Upper lobe of left lung (tissue), 6 donors: ENCODE data around the gene LHFPL3. TPM values are rescaled to one million over a fixed set of nuclear protein-coding genes. Genes with fewer than 3 reads are reported as not detected.

Source experiments
- ATAC-seq, 2 donors: fragments of 200-7000 bp; cut with Tn5 transposase; one replicate each; pipeline ENCODE4 v1.9.1; 2022; ENCODE audit warnings: mild to moderate bottlenecking in 2 of 2, moderate library complexity in 2 of 2; ENCODE audit not compliant: low FRiP score in 2 of 2
- DNase-seq, 2 donors: peaks; one replicate each; pipeline ENCODE4 v3.0.0-alpha.2; 2019 to 2020
- H3K27ac ChIP-seq, 4 donors: fragments of 200-600 bp; sonication (generic); one replicate each; pipeline ENCODE4 v1.5.1; 2016 to 2019
- H3K27me3 ChIP-seq, 4 donors: fragments of 200-600 bp; sonication (generic); one replicate each; pipeline ENCODE4 v1.5.1; 2017 to 2019
- H3K36me3 ChIP-seq, 4 donors: fragments of 200-600 bp; sonication (generic); one replicate each; pipeline ENCODE4 v1.5.1; 2016 to 2019
- H3K4me1 ChIP-seq, 4 donors: fragments of 200-600 bp; sonication (generic); one replicate each; pipeline ENCODE4 v1.5.1; 2018 to 2019
- H3K4me3 ChIP-seq, 4 donors: fragments of 200-600 bp; sonication (generic); one replicate each; pipeline ENCODE4 v1.5.1; 2017 to 2019; ENCODE audit warnings: mild to moderate bottlenecking in 2 of 4, moderate library complexity in 1 of 4
- H3K9me3 ChIP-seq, 4 donors: fragments of 200-600 bp; sonication (generic); one replicate each; pipeline ENCODE4 v1.5.1; 2018 to 2019
- CTCF ChIP-seq, 6 experiments: fragments of 450-650 bp in 4 of 6; fragments of 200-600 bp in 2 of 6; sonication (generic) in 2 of 6; IDR thresholded peaks; one replicate each; pipeline ENCODE4 v1.5.1; 2016 to 2019; ENCODE audit warnings: antibody characterized with exemption in 6 of 6
- EP300 ChIP-seq, 4 donors: sonication (generic); formaldehyde crosslinking; IDR thresholded peaks; one replicate each; pipeline ENCODE4 v1.5.1; 2017; ENCODE audit warnings: antibody characterized with exemption in 4 of 4, control low read depth in 2 of 4
- POLR2A ChIP-seq, 4 donors: fragments of 450-650 bp; IDR thresholded peaks; one replicate each; pipeline ENCODE4 v1.5.1; 2016 to 2017; ENCODE audit warnings: antibody characterized with exemption in 4 of 4, mild to moderate bottlenecking in 2 of 4
- POLR2AphosphoS5 ChIP-seq, 2 donors: sonication (generic); formaldehyde crosslinking; IDR thresholded peaks; one replicate each; pipeline ENCODE4 v1.5.1; 2017; ENCODE audit warnings: antibody characterized with exemption in 2 of 2
- WGBS, 2 donors: methylation state at CpG; one replicate each; pipeline ENCODE4 v1.1.5; 2017 to 2018; 5-methylcytosine and 5-hydroxymethylcytosine counted together
- total RNA-seq, 6 donors: library from RNA; depleted of rRNA in 4 of 6; stranded (reverse); fragments of >200 nt in 4 of 6; gene quantifications; one replicate each; pipeline versions ENCODE4 v1.1.0 to v1.2.1, GENCODE V29; 2016 to 2021
- donor health status: DM: no; HTN: no; CAD: no; lungs with moderate emphysema.
- donor health status: DM: no; HTN: yes; CAD: no; lungs with severe emphysema.

LHFPL3 gene
- total RNA-seq, 6 donors from 2014 or later: not detected

DNA sequence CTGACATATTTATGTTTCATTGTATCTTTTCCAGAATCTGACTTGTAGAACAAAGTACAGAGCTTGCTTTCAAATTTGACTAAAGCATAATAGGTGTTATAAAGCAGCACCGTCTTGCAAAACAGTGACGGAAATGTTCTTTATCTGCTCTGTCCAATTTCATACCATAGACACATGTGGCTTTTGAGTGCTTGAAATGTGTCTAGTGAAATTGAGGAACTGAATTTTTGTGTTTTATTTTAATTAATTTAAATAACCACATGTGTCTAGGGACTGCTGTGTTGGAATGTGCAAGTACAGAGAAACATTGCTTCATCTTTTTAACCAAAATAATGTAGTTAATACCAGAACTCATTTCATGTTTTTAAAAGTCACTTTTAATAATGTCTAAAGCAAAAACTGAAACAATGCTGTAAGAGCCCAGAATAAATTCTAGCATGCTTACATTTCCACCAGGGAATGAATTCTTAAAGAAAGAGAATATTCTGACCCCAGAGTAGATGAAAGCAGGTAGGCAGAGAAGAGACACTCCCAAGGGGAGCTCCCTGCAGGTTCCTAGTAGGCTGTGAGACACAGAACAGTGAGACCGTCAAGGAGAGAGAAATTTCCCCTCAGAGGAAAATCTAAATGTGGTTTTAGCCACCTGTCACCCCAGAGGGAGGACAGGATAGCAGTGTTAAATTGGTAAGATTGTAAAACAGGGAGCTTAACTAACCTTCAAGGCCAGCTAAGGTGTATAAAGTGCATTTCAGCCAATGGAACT is 510.3 kb downstream of the LHFPL3 start:
- DNase-seq: no peak
- Histone ChIP-seq H3K27me3 (no peaks in the 10 kb centered on the region), H3K4me3 (no peak overlapping the region), H3K4me1 (no peaks in the 10 kb centered on the region), H3K36me3 (no peaks in the 10 kb centered on the region), H3K27ac (no peak overlapping the region), H3K9me3 (no peaks in the 10 kb centered on the region)
- ATAC-seq: no peak
- no peak for TF ChIP-seq EP300 (IDR thresholded peaks at IDR 0.05)
- no peak for TF ChIP-seq POLR2AphosphoS5 (IDR thresholded peaks at IDR 0.05)
- no peak for TF ChIP-seq POLR2A (IDR thresholded peaks at IDR 0.05)
- no peak for TF ChIP-seq CTCF (IDR thresholded peaks at IDR 0.05)
- WGBS, 2 donors: 53 to 64% methylated on average over 3 of the region's 3 CpGs

DNA sequence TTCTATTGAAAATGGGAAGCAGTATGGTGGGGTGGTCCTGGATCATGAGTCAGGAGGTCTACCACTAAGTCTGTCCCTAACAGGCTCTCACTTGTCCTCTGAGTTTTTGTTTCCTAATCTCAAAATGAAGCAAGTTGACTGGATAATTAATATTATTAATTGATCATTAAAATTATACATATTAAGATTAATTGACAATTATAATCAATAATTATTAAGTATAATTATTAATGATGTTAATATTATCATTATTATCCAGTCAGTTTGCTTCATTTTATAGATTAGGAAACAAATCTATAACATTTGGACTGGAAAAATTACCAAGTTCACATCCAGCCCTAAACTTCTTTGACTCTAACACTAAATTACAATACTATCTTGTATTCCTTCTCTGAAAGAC is 511.4 kb downstream of the LHFPL3 start:
- Histone ChIP-seq H3K27me3 (no peaks in the 10 kb centered on the region), H3K4me1 (no peaks in the 10 kb centered on the region), H3K27ac (no peak overlapping the region), H3K9me3 (no peaks in the 10 kb centered on the region), H3K36me3 (no peaks in the 10 kb centered on the region), H3K4me3 (no peak overlapping the region)
- TF ChIP-seq EP300 (IDR thresholded peaks at IDR 0.05): no peak
- TF ChIP-seq POLR2AphosphoS5 (IDR thresholded peaks at IDR 0.05): no peak
- no peak for TF ChIP-seq POLR2A (IDR thresholded peaks at IDR 0.05)
- TF ChIP-seq CTCF (IDR thresholded peaks at IDR 0.05): no peak
- ATAC-seq (no peak), DNase-seq (no peak)

DNA sequence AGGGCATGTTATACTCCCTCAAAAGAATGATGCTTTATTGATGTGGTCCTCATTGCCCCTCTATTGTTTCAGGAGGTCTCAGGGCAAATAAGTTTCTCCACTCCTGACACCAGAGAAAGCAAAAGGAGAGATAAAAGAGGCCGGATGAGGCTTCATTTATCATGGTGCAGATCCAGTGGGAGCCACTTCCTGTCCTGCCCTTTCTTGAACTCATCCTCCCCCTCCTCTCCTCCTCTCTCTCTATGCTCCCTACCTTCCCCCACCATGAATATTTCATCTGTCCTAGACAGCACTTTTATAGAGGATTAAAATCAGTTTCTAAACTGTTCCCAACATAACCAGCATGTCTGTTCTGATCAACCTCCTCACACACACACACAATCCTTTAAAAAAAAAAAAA is 513.4 kb downstream of the LHFPL3 start:
- Histone ChIP-seq H3K9me3 (no peaks in the 10 kb centered on the region), H3K4me3 (no peak overlapping the region), H3K36me3 (no peaks in the 10 kb centered on the region), H3K27me3 (no peaks in the 10 kb centered on the region), H3K27ac (no peak overlapping the region), H3K4me1 (no peaks in the 10 kb centered on the region)
- ATAC-seq (no peak), DNase-seq (no peak)
- WGBS, 2 donors: 53 to 60% methylated on average over 1 of the region's 1 CpG
- no peak for TF ChIP-seq POLR2AphosphoS5 (IDR thresholded peaks at IDR 0.05)

DNA sequence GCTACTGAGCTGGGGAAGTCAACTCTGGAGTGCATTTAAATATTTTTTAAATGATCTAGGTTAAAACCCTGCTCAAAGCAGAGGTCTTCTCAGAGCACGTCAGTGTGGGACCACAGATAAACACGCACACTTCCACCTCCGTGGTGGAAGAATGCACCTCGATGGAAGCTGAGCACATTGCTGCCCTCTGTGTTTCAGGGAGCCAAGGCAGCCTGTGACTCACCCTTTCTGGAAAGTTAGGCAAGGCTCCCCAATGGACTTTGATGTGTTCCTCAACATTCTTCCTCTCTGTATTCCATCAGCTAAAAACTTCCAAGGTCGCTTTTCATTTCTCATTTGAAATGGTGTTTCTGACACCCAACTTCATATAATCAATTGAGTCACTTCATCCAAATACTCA is 514.8 kb downstream of the LHFPL3 start:
- Histone ChIP-seq H3K27me3 (no peaks in the 10 kb centered on the region), H3K27ac (no peak overlapping the region), H3K4me3 (no peak overlapping the region), H3K4me1 (no peaks in the 10 kb centered on the region), H3K9me3 (no peaks in the 10 kb centered on the region), H3K36me3 (no peaks in the 10 kb centered on the region)
- TF ChIP-seq EP300 (IDR thresholded peaks at IDR 0.05): no peak
- TF ChIP-seq POLR2A (IDR thresholded peaks at IDR 0.05): no peak
- no peak for TF ChIP-seq POLR2AphosphoS5 (IDR thresholded peaks at IDR 0.05)
- TF ChIP-seq CTCF (IDR thresholded peaks at IDR 0.05): no peak
- ATAC-seq (no peak), DNase-seq (no peak)
- 62 to 67% methylated on average over 5 of the region's 5 CpGs for WGBS, 2 donors

DNA sequence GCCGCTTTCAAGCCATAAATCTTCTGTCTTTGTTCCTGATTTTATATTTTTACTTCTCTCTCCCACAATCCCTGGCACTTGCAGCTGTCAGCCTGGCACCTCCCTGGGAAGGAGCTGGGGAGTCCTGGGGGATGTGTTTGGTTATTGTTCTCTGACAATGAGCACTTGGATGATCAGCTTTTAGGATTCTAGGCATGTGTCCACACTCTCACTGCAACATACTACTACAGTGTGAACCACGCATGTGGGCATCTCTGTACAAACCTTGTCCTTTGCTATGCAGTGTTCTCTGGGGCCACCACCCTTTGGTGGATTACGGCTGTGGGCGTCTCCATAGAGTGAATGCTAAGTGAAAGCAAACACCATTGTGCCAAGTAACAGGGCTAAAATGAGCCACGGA is 517.2 kb downstream of the LHFPL3 start:
- no peaks in the 10 kb centered on the region for H3K27me3 ChIP-seq
- H3K4me3 ChIP-seq: no peak overlapping the region
- WGBS, 2 donors: 77 to 84% methylated on average over 5 of the region's 5 CpGs
- no peaks in the 10 kb centered on the region for H3K4me1 ChIP-seq
- TF ChIP-seq CTCF (IDR thresholded peaks at IDR 0.05): no peak
- TF ChIP-seq POLR2A (IDR thresholded peaks at IDR 0.05): no peak
- no peak for TF ChIP-seq EP300 (IDR thresholded peaks at IDR 0.05)
- no peak for TF ChIP-seq POLR2AphosphoS5 (IDR thresholded peaks at IDR 0.05)
- DNase-seq (no peak), ATAC-seq (no peak)
- no peaks in the 10 kb centered on the region for H3K36me3 ChIP-seq
- no peak overlapping the region for H3K27ac ChIP-seq
- no peaks in the 10 kb centered on the region for H3K9me3 ChIP-seq
